ENCODE measurements around the gene SLC10A3.
"Not testable (repeated sequence)": the region's sequence is repeated elsewhere in the genome, so short reads cannot be mapped to it uniquely, and the experiment has no call there.

The SLC10A3 gene

DNA sequence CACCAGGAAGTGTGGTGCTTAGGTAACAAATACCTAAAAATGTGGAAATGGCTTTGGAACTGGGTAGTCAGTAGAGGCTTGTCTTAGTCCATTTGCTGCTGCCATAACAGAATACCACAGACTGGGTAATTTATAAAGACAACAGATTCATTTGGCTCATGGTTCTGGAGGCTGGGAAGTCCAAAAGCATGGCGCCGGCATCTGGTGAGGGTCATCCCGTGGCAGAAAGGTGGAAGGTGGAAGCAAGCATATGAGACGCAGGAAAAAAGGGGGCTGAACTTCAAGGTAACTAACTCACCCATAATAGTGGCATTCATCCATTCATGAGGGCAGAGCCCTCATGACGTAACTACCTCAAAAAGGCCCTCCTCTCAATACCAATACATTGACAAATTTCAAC, 19.0 kb upstream of the SLC10A3 start:
- DNase-seq = no peak

DNA sequence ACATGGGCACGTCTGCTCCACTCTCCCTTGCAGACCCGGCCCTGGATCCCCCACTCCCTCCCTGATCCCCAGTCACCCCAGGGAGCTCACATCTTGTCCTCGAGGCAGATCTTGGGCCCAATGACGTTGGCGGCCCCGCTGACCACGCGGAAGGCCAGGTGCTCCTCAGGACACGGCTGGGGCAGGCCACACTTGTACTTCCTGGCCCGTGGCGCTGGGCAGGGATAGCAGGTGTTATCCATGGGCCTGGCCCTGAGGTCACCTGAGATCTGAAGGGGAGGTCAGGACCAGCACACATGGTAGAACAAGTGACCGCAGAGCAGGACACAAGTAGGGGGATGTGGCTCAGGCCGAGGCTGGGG, 17.9 kb upstream of the SLC10A3 start:
- DNase-seq = no peak

DNA sequence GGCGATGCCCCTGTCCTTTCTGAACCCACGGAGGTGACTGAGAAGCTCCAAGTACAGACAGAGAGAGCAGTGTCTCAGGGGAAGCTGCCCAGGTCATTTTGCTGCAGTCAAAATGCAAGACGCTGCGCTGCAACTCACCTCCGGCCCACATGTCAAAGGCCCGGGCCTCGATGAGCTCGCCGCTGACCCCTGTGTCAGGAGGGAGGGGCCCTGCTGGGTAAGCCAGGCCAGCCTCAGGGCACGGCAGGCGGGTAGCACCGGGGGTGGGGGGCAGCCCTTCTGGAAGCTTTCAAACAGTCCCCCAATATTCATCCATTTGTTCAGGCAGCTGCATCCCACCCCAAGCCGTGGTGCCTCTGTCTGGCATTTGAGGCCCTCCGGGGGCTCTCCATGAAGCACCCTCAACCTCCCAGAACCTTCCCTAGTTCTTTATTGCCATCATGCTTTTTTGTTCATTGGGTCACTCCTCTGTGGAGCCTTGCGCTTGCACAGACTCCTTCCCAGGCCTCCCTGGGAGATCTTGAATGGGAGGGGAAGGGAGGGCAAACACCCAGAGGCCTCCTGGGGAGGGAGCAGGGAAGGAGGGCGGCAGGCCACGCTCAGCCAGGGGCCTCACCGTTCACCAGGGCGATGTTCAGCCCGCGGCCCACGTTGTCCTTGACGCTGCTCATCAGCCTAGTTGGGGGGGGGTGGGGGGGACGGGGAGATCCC, 17.4 kb upstream of the SLC10A3 start:
- DNase-seq = no peak

DNA sequence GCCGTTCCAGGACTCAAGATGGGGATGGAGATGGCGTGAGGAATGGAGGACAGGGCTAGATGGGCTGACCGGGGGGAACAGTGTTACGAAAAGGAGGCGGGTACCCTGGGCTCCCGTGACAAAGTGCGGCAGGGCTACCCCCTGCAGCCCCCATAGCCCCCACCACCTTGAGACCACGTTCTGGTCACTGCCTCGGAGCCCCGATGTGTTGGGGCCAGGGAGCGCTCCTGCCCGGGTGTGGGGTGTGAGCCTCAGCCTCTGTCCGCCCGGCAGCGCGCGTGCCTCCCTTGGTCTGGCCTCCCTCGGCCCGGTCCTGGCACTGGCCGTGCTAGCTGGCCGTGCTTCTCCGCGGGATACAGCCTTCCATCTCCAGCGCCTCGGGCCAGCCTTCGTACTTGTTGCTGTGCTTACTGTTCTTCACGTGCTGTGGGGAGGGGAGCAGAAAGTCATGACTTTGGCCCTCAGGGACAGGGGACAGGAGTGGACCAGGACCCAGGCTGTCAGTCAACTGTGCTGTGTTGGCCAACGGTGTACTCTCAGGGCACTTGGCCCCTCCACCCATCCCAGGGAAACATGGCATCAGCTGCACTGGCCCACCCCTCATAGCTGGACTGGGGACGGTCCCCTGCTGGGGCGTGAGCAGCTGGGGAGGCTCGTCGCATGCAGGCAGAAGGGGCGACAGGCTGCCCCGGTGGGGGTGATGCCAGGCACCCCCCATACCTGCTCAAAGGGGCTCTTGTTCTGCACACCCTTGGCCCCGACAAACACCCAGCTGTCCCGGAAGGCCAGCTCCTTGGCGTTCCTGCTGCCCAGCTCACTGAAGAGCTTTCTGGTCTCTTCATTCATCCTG, 16.3 kb upstream of the SLC10A3 start:
- DNase-seq = no peak

DNA sequence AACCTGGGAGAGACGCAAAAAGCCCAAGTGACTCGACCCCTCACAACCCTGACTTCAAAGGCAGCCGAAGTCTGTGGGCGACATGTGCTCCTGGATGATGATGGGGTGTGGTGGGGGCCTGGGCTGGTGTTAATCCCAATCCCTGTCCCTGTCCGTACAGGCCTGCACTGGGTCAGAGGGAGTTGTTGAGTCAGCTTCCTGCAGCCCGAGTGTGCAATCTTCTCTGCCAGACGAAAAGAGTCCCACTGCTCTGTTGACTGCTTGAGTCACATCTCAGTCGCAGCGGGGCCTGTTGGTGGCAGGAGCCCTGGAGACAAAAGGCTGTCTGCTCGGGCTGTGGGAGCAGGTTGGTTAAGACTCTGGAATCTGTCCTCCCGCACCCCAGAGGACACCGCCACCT, 15.3 kb upstream of the SLC10A3 start:
- DNase-seq = no peak

DNA sequence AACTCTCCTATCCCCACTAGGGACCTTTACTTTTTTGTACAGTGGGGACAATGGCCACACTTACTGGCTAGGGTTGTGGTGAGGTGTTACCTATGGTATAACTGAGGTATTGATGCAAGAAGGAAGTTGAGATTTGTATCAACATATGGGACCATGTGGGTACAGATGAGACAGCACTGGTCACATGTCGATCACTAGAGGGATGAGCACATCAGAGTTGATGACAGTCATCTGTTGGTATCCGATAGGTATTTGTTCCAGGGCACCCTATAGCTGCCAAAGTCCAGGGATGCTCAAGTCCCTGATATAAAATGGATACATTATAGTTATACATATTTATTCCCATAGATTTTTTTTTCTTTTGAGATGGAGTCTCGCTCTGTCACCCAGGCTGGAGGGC, 12.6 kb upstream of the SLC10A3 start:
- DNase-seq = no peak

DNA sequence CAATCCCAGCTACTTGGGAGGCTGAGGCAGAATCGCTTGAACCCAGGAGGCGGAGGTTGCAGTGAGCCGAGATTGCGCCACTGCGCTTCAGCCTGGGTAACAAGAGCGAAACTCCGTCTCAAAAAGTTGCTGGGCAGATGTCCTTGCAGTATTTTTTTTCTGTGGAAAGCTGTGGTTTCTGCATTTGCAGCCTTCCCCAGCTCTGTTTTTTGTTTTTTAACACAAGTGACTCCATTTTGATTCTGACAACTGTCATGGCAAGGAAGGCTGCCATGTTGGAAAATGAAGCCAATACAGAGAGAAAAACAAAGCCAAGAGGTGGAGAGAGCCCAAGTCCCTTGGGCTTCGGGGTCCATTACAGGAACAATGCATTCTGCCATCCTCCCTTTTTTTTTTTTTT, 11.7 kb upstream of the SLC10A3 start:
- DNase-seq = no peak

DNA sequence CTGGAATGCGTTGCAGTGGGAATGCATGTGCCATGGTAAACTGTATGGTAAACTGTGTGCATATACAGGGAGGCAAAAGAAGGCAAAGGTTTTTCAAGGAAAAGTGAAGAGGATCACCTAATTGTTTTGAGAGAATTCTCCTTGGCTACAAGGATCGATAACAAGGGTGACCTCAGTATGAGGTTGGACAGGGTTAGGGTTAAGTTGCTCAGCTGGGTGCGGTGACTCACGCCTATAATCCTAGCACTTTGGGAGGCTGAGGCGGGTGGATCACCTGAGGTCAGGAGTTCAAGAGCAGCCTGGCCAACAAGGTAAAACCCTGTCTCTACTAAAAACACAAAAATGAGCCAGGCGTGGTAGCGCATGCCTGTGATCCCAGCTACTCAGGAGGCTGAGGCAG, 11.0 kb upstream of the SLC10A3 start:
- not testable (repeated sequence) for DNase-seq

DNA sequence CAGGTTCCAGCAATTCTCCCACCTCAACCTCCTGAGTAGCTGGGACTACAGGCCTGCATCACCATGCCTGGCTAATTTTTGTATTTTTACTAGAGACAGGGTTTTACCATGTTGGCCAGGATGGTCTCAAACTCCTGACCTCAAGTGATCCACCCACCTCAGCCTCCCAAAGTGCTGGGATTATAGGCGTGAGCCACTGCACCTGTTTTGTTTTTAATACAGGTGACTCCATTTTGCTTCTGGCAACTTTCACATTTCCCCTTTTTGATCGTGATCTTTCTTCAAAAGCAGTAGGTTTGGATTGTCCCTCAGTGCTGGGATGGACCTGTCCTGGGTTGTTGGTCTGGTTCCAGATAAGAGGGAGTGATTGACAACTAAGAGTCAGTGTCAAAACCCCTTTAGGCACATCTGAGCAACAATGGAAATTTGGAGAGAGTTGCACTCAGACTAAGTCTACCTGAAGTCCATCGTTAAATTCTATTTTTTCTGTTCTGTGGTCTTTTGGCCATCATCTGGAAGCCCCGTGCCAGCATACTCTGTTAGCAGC, 6.2 kb upstream of the SLC10A3 start:
- not testable (repeated sequence) for DNase-seq

DNA sequence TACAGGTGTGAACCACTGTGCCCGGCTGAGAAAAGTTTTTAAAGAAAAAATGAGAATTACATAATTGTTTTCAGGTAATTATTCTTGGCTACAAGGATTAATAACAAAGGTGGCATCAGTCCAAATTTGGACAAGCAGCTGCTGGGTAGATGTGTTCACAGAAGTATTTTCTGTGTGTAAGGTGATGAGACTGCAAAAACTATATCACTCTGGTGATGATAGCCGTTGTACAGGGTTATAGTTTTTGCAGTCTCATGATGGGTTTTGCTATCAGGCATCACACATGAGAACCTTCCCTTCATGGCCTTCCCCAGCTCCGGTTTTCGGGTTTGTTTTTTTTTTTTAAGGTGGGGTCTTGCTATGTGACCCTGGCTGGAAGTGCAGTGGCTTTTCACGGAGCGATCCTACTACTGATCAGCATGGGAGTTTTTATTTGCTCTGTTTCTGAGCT, 5.1 kb upstream of the SLC10A3 start:
- DNase-seq = no peak

DNA sequence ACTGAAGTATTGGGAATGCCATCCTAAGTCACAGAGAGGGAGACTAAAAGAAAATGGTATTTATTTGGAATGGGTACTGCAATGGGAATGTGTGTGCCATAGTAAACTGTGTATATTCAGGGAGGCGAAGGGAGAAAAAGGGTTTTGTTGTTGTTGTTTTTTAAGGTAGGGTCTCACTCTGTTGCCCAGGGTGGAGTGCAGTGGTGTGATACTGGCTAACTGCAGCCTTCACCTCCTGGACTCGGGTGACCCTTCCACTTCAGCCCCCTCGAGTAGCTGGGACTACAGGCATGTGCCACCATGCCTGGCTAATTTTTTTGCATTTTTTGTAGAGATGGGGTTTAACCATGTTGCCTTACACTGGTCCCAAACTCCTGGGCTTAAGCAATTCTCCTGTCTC, 4.3 kb upstream of the SLC10A3 start:
- DNase-seq = no peak

DNA sequence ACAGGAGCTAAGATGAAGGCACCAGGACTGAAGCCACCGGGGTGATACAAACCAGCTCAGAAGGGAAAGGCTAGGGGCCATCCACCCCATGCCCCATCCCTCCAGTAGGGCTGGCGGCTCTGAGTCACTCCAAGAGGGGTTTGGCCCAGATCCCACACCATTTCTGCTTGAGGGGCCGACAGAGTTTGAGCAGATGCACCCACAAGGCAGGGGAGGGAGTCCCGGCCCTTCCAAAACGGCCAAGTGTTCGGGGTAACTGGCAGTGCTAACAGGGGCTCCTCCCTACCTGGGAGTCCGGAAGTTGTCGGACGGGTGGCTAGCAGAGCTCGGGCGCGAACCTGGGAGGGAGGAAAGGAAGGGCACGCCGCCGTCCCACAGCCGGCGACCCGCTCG, 412 bp downstream of the SLC10A3 start:
- DNase-seq = no peak

DNA sequence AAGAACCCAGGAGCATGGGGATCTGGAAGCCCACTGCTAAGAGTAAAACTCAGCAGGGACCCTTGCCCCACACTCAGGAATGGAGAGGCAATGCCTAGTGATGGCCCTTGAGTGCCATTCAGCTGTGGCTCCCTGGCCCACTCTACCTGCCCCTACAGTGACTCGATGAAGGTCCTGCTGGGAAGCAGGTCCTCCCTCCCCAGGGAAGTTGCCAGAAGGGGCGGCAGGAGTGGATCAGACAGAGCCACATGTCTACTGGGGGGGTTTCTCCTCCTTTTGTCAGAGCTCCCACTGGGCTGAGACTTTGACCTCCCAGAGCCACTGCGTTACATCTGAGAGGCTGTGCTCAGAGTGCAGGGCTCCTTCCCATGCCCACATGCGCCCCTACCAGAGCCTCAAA, 1.2 kb downstream of the SLC10A3 start:
- no peak for DNase-seq

DNA sequence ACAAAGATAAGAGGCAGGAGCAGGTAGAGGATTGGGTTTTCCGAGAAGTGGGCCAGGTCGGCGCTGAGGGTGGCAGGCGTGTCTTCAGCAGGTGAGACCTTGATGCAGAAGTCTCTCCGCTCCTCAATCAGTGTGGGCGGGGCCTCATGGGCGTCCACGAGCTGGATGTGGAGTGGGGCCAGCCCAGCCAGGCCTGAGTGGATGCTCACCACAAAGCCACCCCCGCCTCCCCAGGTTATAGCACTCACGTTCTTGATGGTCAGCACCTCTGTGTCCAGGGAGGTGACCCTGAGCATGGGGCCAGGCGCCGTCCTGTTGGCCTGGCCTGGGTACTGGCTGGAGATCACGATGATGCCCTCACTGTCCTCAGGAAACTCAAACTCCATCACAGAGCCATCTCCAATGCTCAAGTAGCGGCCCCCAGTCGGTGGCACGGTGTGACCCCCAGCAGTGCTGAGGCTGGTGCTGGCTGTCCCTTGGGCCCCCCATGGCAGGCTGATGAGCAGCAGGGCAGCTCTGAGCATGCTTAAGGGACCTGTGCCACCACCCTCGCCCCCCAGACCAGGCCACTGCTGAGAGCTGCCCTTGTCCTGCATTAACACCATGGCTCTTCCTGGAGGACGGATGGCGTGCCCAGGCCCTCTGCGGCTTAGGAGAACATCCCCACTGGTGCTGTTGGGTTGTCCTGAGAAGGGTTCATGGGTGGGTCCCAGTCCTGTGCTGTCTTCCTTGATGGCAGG, 1.9 kb downstream of the SLC10A3 start:
- no peak for DNase-seq

DNA sequence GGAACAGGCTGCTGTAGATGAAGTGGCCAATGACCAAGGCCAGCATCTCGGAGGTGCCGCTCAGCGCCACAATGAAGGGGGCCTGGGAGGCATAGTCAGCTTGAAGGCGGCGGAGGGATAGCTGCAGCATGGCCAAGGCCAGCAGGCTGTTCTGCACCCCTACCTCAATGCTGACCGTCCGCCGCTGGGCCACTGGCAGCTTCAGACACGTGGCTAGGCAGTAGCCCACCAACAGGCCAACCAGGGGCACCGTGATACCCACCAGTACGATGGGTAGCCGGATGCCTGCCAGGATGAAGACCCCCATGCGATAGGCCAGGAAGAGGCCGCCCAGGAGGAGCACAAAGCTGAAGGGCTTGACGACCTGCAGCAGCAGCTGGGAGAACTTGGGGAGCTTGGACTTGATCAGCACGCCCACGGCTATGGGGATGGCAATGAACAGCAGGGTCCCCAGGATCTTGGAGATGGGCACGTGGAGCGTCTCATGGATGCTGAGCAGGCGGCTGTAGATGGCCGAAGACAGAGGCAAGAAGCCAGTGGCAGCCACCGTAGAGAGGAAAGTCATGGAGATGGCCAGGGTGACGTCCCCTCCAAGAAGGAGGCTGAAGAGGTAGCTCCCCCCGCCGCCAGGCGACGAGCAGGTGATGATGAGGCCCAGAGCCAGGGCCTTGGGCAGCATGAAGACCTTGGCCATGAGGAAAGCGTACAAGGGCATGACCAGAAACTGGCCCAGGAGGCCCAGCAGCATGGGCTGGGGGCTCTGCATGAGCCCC, 2.7 kb downstream of the SLC10A3 start:
- no peak for DNase-seq

DNA sequence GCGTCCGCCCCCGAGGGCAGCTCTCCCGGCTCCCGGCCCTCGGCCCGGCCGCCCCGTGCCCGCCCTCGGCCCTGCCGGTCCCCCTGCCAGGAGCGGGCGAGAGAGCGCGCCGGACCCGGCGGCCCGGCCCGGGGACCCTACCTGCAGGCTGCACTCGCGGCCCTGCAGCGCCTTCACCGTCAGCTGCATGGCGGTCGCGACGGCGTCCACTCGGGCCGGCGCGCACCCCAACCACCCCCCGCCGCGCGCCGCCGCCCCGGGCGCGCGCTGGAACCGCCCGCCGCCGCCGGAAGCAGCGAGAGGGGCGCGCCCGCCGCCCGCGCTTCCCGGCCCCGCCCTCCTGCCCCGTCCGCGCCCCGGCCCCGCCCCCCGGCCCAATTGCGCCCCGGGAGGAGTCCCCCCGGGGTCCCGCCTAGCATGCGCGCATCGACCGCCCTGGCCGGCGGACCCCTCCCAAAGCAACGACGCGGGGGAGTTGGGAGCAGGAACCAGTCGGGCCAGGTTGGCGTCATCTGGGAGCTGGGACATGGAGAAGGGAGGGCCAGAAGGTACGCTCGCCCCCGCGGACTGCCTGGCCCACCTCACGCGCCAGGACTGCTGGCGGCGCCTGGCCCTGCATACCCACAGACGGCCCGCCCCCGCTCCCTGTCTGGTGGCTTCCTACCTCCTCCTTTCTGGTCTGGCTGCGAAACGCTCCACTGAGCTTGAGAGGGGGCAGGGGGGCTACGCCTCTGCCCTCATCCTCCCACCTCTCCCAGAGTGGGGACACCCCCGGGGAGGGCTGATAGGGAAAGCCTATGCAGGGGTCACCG, 3.8 kb downstream of the SLC10A3 start, which contains the start of gene UBL4A:
TSS of gene UBL4A (minus strand) at position 220 of the 812 bp plus-strand sequence. CDS start at position 189, 31 bp downstream.
- DNase-seq = peak; percentile 48

DNA sequence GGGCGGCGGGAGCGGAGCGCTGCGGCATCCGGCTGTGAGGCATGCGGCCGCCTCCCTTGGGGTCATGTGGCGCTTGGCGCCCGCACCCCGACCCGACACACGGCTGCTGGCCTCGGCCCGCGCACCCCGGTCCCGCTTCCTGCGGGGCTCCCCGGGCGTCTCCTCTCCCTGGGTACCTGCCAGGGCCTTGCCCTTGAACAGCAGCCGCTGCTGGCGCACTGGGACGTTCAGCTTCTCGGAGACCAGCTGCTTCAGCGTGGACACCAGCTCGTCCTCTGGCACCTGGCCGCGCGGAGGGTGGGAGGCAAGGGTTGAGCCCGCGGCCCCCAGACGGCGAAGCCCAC, 4.4 kb downstream of the SLC10A3 start:
- DNase-seq = no peak

DNA sequence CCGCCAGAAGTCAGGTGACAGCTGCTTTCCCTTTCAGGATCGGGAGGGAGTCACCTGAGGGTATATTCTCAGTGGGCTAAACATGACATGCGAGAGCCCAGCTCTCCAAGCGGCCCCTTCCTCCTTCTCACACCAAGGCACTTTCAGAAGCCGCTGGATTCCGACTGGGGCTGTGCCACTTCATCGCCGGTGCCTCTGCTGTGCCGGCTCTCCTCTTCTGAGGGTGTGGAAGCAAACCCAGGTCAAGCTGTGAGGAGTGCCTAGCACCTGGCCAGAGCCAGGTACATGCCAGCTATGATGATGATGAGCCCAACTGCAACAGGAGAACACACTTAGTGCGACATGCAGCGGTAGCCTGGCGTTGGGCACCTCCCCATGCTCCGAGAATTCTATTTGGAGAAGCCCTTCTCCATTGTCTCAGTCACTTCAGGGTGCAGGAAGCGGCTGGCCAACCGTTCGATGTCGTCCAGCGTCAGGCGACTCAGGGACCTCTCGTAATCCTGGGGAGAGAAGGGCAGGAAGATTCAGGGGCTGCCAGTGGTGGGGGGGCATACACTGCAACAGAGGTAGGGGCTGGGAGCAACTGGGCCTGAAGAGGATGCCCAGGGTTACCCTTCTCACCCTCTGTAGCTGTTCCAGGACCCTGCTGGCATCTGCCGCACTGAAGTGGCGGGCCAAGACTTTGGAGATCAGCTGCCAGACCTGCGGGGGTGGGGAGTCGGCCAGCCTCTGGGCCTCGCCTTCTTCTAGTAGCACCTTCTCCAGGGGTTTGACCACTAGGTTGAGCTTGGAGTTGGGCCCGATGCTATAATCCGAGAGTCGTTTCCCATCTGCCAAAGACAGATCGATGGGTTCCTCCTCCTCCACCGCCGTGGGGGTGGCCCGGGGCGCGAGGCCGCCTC, 5.0 kb downstream of the SLC10A3 start:
- DNase-seq = no peak

DNA sequence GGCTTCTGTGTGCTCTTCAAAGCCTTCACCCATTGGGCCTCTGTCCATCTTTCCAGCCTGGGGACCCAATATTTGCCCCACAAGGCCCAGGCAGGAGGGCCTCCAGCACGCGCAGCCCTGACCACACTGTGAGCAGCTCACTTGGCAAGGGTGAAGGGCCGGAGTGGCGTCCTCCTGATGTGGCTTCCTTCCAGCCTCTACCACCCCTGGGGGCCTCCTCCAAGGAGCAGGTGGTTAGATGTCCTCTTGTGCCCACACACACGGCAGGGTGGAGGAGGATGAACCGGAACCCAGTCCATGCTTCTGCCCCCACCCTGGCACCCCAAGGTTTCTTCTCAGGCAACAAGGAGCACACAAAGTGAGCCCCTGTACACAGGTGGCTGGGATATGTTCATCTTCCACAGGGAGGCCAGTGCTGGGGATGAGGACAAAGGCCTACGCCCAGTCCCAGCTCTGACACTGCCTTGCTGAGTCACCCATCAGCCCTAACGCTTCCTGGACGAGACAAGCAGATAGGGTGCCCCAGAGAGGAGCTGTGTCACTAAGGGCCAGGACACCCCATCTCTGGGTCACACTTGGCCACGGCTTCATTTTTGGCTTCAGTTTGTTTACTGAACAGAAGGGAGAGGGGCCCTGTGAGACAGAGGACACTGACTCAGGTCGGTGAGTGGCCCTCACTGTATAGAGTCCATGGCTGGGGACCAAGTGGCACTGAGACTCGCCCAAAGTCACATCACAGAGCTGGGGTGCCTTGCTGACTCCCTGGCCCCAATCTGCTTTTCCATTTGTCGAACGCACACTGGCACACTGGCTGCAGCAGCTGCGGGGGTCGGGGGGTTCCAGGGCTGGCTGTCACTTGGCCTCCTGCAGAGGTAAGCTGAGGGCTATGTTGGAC, 5.9 kb downstream of the SLC10A3 start:
- no peak for DNase-seq

DNA sequence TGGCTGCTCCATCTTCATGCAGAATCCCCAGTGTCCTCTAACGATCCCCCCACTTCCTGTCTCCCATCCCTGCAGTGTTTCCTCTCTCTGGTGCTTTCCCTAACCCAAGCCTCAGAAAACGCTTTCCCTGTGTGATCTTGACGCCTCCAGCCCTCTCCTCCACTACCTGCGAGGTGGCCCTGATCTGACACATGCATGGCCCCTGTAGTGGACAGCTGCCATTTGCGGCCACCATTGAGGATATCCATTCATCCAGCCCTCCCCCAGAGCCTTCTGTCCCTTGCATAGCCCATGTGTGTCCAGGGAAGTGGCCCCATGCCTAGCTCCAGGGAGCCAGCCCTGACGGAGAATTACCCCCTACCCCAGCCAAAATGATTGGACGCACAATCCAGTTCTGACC, 7.1 kb downstream of the SLC10A3 start:
- no peak for DNase-seq

Data from NCI-H774 (cell line).